Vagina (tissue), 2 donors: ENCODE measurements around the gene FKBP1B. TPM values are rescaled to one million over a fixed set of nuclear protein-coding genes. Genes with fewer than 3 reads are reported as not detected.
"Not testable (repeated sequence)": the region's sequence is repeated elsewhere in the genome, so short reads cannot be mapped to it uniquely, and the experiment has no call there.

Experiments
- DNase-seq, 2 donors: peaks; one replicate each; pipeline ENCODE4 v3.0.0-alpha.2; 2017; ENCODE audit errors: extremely low spot score in 2 of 2
- H3K27ac ChIP-seq: fragments of 200-600 bp; sonication (generic); one replicate; pipeline ENCODE4 v1.5.1; 2019
- H3K27me3 ChIP-seq: fragments of 200-600 bp; sonication (generic); one replicate; pipeline ENCODE4 v1.5.1; 2019
- H3K36me3 ChIP-seq, 2 donors: fragments of 200-600 bp; sonication (generic); one replicate each; pipeline ENCODE4 v1.5.1; 2017 to 2019
- H3K4me1 ChIP-seq: fragments of 200-600 bp; sonication (generic); one replicate; pipeline ENCODE4 v1.5.1; 2019
- H3K4me3 ChIP-seq, 2 donors: fragments of 200-600 bp; sonication (generic); 1 replicate in 1 of 2; 2 replicates in 1 of 2; pipeline ENCODE4 v1.5.1; 2016 to 2019
- H3K9me3 ChIP-seq: fragments of 200-600 bp; sonication (generic); one replicate; pipeline ENCODE4 v1.5.1; 2019
- POLR2A ChIP-seq, 2 donors: fragments of 450-650 bp; IDR thresholded peaks; one replicate each; pipeline ENCODE4 v1.6.1; 2017; ENCODE audit warnings: antibody characterized with exemption in 2 of 2, mild to moderate bottlenecking in 2 of 2, moderate library complexity in 2 of 2
- POLR2AphosphoS5 ChIP-seq, 2 donors: sonication (generic); formaldehyde crosslinking; IDR thresholded peaks; one replicate each; pipeline ENCODE4 v1.9.0; 2017; ENCODE audit warnings: antibody characterized with exemption in 2 of 2, mild to moderate bottlenecking in 2 of 2, low read depth in 1 of 2; ENCODE audit not compliant: insufficient read depth in 1 of 2
- intact Hi-C: fragments of 100-400 bp; cut with DNase I; formaldehyde crosslinking; loops from one replicate; pipeline ENCODE4 v1.15.1; 2023
- small RNA-seq: library from RNA; depleted of rRNA; stranded (forward); fragments of <200 nt; gene quantifications from one replicate; pipeline ENCODE3, GENCODE V24; 2016
- total RNA-seq: library from RNA; depleted of rRNA; stranded (reverse); fragments of >200 nt; gene quantifications from one replicate; pipeline ENCODE4 v1.2.3, GENCODE V29; 2016
- TF ChIP-seq, protein P1 (sequence below), 3 experiments: fragments of 450-650 bp in 2 of 3; fragments of 200-600 bp in 1 of 3; sonication (generic) in 1 of 3; IDR thresholded peaks; one replicate each; pipeline ENCODE4 v1.5.1; 2017 to 2019; ENCODE audit warnings: antibody characterized with exemption in 3 of 3, mild to moderate bottlenecking in 2 of 3, moderate library complexity in 2 of 3

The FKBP1B gene
- total RNA-seq, 1 donor from 2014 or later, result 14.2 TPM

DNA sequence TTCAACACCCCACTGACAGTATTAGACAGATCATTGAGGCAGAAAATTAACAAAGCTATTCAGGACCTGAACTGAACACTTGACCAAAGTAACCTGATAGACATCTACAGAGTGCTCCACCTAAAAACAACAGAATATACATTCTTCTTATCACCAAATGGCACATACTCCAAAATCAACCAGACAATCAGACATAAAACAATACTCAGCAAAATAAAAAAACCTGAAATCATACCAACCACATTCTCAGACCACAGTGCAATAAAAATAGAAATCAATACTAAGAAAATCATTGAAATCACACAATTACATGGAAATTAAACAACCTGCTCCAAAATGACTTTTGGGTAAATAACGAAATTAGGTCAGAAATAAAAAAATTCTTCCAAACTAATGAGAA lies 57.8 kb downstream of the FKBP1B start:
- no peaks in the 10 kb centered on the region for H3K36me3 ChIP-seq
- DNase-seq, result no peak
- no peaks in the 10 kb centered on the region for H3K27me3 ChIP-seq
- H3K9me3 ChIP-seq, result no peaks in the 10 kb centered on the region
- TF ChIP-seq POLR2A (IDR thresholded peaks at IDR 0.05), result no peak
- TF ChIP-seq POLR2AphosphoS5 (IDR thresholded peaks at IDR 0.05; ENCODE audit: insufficient read depth in 1 of 2, low read depth in 1 of 2), result no peak
- TF ChIP-seq, protein P1, sequence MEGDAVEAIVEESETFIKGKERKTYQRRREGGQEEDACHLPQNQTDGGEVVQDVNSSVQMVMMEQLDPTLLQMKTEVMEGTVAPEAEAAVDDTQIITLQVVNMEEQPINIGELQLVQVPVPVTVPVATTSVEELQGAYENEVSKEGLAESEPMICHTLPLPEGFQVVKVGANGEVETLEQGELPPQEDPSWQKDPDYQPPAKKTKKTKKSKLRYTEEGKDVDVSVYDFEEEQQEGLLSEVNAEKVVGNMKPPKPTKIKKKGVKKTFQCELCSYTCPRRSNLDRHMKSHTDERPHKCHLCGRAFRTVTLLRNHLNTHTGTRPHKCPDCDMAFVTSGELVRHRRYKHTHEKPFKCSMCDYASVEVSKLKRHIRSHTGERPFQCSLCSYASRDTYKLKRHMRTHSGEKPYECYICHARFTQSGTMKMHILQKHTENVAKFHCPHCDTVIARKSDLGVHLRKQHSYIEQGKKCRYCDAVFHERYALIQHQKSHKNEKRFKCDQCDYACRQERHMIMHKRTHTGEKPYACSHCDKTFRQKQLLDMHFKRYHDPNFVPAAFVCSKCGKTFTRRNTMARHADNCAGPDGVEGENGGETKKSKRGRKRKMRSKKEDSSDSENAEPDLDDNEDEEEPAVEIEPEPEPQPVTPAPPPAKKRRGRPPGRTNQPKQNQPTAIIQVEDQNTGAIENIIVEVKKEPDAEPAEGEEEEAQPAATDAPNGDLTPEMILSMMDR (IDR thresholded peaks at IDR 0.05), result no peak
- intact Hi-C loops, result no loop called here
- no peak overlapping the region for H3K4me3 ChIP-seq
- H3K4me1 ChIP-seq, result no peaks in the 10 kb centered on the region
- no peak overlapping the region for H3K27ac ChIP-seq

DNA sequence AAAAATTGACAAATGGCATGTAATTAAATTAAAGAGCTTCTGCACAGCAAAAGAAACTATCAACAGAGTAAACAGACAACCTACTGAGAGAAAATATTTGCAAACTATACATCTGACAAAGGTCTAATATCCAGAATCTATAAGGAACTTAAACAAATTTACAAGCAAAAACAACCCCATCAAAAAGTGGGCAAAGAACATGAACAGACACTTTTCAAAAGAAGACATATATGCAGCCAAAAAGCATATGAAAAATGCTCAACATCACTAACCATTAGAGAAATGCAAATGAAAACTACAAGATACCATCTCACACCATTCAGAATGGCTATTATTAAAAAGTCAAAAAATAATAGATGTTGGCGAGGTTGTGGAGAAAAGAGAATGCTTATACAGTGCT lies 59.9 kb downstream of the FKBP1B start:
- H3K9me3 ChIP-seq, H3K27me3 ChIP-seq, H3K27ac ChIP-seq, H3K4me3 ChIP-seq, H3K4me1 ChIP-seq, H3K36me3 ChIP-seq, intact Hi-C loops, DNase-seq: not testable (repeated sequence)

DNA sequence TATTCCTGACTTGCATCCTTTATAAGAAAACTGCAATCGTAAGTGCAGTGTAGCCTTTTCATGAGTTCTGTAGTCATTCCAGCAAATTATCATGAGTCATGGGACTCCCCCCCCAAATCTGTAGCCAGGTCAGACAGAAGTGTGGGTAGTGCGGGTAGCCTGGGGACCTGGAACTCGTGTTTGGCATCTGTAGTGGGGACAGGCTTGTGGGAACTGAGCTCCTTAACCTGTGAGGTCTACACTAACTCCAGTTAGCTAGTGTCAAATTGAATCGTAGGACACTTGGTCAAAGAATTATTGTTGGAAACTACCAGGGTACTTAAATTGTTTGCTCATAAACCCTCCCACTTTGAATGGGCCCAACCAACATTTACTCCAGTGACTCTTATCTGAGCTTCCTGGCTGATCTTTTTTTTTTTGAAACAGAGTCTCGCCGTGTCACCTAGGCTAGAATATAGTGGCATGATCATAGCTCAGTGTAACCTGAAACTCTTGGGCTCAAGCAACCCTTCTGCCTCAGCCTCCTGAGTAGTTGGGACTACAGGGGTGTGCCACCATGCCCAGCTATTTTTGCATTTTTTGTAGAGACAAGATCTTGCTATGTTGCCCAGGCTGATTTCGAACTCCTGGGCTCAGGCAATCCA lies 61.2 kb downstream of the FKBP1B start:
- Histone ChIP-seq H3K27me3 (no peaks in the 10 kb centered on the region), H3K4me3 (no peak overlapping the region), H3K9me3 (no peaks in the 10 kb centered on the region), H3K27ac (no peak overlapping the region), H3K36me3 (no peaks in the 10 kb centered on the region), H3K4me1 (no peaks in the 10 kb centered on the region)
- TF ChIP-seq POLR2A (IDR thresholded peaks at IDR 0.05) (no peak), POLR2AphosphoS5 (IDR thresholded peaks at IDR 0.05; ENCODE audit: insufficient read depth in 1 of 2, low read depth in 1 of 2) (no peak)
- TF ChIP-seq, protein P1 (IDR thresholded peaks at IDR 0.05), result no peak
- intact Hi-C loops, result no loop called here
- no peak for DNase-seq

DNA sequence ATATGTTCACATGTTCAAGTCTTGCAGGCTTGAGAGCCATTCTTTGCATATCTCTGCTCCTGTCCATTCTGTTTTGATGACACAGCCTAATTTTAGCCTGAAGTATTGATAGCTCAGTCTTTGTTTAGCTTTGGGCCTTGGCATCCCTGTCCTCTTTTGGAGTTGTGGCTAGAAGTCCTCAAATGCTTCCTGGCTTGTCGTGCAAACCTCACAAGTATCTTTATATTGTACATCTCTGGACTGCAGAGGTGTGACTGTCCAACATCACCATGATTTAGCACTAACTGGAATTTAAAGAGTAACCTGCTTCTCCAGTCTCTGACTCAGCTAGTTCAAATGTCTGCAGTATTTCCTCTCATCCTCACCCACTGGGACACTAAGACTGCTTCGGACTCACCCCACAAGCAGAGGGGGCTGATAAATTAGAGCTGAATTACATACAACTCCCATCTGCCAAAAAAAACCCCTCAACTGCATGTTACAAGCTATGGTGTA lies 61.9 kb downstream of the FKBP1B start:
- DNase-seq, result no peak
- no peaks in the 10 kb centered on the region for H3K36me3 ChIP-seq
- no peak for TF ChIP-seq POLR2AphosphoS5 (IDR thresholded peaks at IDR 0.05; ENCODE audit: insufficient read depth in 1 of 2, low read depth in 1 of 2)
- TF ChIP-seq, protein P1 (IDR thresholded peaks at IDR 0.05), result no peak
- no peak for TF ChIP-seq POLR2A (IDR thresholded peaks at IDR 0.05)
- no peaks in the 10 kb centered on the region for H3K9me3 ChIP-seq
- no peak overlapping the region for H3K27ac ChIP-seq
- intact Hi-C loops, result no loop called here
- no peaks in the 10 kb centered on the region for H3K27me3 ChIP-seq
- no peak overlapping the region for H3K4me3 ChIP-seq
- no peaks in the 10 kb centered on the region for H3K4me1 ChIP-seq

Small RNA genes within 50 kb of the gene (small RNA-seq; reads per million reads assigned to genes)
- gene RNU6-370P, result not detected

Other genes with a start within 250 kb of the FKBP1B start
- gene ATAD2B, start 122.6 kb upstream of the FKBP1B start, total RNA-seq, result 38.5 TPM
- 12.5 TPM for gene UBXN2A, start 109.3 kb upstream of the FKBP1B start, total RNA-seq
- gene MFSD2B, start 39.7 kb upstream of the FKBP1B start, total RNA-seq, result not detected
- gene WDCP, start 2.4 kb upstream of the FKBP1B start, total RNA-seq, result 5.2 TPM
- gene SF3B6, start 26.6 kb downstream of the FKBP1B start, total RNA-seq, result 82.3 TPM
- gene TP53I3, start 35.1 kb downstream of the FKBP1B start, total RNA-seq, result 31.9 TPM
- not detected for gene PFN4, start 73.6 kb downstream of the FKBP1B start, total RNA-seq
- gene FAM228B, start 73.7 kb downstream of the FKBP1B start, total RNA-seq, result 16.5 TPM
- 0.98 TPM for gene FAM228A, start 125.3 kb downstream of the FKBP1B start, total RNA-seq